Measurements from ENCODE around the gene DSTYK.

DSTYK gene, protein sequence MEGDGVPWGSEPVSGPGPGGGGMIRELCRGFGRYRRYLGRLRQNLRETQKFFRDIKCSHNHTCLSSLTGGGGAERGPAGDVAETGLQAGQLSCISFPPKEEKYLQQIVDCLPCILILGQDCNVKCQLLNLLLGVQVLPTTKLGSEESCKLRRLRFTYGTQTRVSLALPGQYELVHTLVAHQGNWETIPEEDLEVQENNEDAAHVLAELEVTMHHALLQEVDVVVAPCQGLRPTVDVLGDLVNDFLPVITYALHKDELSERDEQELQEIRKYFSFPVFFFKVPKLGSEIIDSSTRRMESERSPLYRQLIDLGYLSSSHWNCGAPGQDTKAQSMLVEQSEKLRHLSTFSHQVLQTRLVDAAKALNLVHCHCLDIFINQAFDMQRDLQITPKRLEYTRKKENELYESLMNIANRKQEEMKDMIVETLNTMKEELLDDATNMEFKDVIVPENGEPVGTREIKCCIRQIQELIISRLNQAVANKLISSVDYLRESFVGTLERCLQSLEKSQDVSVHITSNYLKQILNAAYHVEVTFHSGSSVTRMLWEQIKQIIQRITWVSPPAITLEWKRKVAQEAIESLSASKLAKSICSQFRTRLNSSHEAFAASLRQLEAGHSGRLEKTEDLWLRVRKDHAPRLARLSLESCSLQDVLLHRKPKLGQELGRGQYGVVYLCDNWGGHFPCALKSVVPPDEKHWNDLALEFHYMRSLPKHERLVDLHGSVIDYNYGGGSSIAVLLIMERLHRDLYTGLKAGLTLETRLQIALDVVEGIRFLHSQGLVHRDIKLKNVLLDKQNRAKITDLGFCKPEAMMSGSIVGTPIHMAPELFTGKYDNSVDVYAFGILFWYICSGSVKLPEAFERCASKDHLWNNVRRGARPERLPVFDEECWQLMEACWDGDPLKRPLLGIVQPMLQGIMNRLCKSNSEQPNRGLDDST

DNA sequence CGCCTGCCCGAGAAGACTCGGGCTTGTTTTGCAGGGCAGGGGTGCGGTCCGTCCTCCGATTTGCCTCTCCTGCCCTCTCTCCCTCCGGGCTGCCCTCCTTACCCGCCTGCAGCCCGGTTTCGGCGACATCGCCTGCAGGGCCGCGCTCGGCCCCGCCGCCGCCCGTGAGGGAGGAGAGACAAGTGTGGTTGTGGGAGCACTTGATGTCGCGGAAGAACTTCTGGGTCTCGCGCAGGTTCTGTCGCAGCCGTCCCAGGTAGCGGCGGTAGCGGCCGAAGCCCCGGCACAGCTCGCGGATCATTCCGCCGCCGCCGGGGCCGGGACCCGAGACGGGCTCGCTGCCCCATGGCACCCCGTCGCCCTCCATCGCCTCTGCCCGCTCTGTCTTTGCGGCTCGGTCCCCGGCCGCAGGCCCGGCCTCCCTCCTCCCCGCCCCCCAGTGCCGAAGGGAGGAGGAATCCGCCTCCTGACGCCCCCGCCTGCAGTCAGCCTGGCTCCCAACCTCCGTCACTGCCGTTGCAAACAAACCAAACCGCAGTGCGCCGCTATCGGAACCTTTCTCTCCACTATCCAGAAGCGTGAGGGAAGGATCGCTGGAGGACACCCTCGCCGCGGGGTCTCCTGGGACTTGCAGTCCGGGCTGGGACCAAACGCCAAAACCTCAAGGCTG, at the start of gene DSTYK:
TSS of gene DSTYK (minus strand) at position 534 of the 670 bp plus-strand sequence. CDS start at position 367, 167 bp downstream.
- DNase-seq: peak; percentile 96

DNA sequence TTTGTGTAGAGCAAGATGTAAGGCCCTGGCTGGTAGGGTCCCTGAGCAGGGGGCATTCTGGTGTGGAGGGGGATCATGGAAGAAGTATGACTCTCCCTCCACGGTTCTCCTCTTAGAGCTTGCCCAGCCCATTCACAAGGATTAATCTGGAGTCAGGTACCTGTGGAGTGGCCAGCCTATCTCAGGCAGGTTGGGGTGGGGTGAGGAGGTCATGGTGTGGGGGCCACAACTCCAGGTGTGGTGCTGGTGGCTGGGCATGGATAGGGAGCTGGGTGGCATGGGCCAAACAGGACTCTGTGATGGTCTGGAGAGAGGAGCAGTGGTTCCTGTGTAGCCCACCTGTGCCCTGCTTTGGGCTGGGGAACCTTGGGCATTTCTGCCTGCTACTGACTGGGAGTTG, 48.5 kb upstream of the DSTYK start:
- DNase-seq: no peak

DNA sequence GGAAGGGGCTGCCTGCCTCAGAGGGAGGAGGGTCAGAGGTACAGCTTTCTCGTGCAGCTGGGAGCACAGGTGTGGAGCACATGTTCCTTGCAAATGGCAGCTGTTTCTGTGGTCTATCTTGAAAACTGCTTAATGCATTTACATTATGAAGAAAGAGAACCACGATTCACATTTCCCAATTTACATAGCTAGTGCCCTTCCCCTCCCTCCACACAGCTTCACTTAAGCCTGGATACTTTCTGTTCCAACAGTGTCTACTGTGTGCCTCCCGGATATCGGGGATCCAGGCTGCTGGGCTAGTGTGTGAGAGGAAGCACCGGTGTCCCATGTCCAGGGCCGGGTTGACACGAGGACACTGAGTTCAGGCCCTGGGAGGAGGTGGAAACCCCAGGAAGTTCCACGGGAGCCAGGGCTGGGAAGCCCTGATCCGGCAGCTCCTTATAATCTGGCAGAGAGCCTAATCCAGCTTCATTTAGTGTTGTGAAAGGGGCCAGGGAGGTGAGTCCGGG, 47.9 kb upstream of the DSTYK start:
- DNase-seq: no peak

DNA sequence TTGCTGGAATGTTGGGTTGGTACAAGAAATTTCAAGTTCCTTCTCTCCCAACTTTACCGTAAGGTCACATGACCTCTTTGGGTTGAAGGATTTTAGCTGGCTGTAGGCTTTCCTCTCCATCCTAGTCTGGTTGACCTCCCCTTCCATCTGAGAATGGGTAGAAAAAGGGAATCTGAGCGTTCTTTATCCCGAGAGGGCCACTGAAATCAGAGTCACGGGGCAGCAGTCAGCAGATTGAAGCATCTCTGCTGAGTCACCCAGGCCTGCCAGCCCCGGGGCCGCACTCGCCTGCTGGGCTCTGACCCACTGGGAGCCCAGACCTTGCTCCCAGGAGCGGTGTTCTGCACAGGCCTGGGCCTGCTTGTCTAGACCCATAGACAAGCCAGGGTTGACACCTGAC, 47.2 kb upstream of the DSTYK start:
- DNase-seq: no peak

DNA sequence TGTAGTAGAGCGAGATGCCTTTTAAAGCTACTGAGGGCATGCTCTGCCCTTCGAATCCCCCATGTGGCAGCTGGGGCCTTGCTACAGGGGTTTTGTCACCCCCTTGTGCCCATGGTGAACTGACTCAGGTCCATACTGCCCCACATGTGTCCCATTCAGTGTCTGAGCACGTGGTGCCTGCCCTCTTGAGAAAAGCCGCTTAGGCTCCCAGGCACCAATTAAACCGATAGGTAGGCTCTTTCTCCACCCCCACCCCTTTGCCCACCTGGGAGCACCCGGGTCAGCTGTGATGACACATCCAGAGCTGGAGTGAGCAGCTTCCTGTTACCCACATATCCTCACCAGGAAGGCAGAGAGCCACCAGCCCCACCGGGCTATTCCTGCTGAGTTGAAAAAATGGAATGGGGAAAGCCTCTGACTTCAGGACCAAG, 46.8 kb upstream of the DSTYK start:
- no peak for DNase-seq

DNA sequence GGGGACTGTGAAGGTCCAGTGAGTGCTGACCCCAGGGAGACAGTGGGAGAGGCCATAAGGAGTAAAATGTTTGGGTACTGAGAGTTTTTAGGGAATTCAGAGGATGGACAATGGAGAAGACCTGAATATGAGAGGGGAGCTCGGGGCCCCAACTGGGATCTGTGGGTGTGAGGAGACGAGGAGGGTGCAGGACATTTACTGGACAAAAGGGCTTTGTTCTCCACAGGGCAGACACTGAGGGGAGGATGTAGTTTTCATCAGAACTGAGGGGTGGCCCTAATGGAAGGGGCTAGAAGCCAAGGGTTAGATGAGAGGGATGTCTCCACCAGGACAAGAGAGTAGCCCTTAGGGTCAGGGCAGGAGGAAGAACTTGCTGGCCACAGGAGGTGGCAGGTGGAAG, 46.2 kb upstream of the DSTYK start:
- DNase-seq: no peak

DNA sequence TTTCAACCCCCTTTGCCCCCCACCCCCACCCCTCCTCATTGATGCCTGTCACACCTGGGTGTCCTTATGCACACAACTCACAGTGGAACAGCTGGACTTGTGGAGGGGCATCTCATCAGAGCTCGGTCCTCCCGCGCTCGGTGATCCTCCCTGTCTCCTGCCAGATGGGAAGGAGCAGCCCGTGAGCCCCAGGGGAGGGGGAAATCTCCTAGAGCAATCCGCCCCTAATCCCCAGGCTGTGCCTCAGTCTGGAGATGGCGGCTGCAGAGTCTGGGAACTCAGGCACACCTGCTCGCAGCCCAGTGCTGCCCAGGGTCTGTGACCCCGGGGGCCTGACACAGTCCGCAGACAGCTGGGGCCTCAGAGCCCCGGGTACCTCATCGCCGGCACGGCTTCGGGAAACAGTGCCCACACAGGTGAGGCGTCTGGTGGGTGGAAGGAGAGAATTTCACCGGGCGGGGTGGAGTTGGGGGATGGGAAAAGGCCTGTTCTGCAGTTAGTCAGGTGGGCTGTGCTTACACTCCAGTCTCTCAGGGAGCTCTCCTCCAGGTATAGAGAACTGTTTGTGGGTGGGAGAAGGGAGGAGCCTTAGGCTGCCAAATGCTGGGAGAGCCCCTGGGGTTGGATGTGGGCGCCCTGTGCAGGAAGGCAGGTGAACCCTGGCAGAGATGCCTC, 45.6 kb upstream of the DSTYK start:
- DNase-seq: no peak

DNA sequence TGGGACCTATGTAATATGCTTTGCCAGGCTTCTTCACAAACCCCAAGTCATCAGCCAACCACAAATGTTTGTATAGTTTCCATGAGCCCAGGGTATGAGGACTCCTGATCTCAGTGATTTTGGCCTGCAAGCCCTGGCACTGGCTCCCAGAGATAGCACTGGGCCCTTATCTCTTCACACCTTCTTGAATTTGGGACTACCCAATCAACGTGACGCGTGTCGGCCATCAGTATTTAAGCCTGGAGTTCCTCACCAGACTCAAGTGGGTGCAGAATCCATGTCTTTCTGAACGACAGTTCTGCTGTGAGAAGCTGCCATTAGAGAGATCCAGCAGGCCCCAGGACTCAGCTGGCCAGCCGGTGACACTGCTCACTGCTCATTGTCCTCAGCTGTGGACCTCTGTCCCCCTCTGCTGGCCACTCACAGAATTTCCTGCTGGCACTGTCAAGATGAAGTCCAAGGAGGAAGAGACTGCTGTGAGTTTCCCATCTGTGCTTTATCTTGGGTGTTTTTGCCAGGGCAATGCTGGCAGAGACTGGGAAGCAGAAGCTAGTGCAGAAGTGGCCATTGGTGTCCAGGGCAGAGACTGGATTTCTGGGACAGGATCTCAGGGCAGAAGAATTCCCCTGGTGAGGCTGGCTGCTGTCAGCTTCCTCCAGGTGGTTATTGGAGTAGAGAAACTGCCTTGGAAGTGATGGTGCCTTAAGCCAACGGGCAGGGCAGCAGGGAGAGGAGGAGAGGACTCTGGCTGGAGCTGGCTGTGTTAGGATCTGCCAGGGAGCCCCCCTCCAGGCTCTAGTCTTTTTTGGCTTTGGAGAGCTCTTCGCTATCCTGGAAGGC, 44.7 kb upstream of the DSTYK start:
- DNase-seq: peak; percentile 93

DNA sequence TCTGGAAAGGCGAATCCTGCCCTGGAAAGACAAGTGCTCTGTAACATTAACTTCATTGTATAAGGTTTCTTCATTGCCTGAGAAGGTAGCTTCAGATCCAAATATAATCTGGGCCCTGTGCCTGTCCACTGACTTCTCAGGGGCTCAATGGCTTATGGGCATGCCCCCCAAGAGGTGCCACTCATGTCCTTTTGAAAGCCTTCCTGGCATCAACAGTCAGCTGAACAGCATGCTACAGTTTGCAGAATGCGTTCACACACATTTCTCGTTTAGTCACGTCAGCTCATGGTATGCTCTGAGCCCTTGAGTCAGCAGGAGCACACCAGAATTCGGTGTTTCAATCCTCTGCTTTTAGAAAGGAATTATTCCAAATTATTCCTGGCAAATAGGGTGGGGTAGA, 40.1 kb upstream of the DSTYK start:
- no peak for DNase-seq

DNA sequence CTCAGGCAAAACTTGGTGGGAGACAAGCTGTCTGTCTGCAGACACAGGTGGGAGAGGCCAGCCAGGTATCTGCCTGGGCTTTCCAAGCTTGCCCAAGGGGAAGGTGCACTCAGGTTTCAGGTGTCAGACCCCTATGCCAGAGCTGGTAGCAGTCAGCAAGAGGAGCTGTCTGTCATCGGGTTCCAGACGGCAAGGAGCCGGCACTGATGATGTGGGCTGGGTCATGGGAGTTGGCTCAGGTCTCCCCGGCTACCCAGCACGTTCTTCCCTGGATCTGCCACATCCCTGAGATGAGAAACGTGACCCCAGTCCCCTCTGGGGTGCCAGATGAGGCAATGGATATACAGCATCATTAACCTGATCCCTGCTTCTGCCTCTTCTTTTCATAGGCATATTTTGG, 39.2 kb upstream of the DSTYK start:
- no peak for DNase-seq

DNA sequence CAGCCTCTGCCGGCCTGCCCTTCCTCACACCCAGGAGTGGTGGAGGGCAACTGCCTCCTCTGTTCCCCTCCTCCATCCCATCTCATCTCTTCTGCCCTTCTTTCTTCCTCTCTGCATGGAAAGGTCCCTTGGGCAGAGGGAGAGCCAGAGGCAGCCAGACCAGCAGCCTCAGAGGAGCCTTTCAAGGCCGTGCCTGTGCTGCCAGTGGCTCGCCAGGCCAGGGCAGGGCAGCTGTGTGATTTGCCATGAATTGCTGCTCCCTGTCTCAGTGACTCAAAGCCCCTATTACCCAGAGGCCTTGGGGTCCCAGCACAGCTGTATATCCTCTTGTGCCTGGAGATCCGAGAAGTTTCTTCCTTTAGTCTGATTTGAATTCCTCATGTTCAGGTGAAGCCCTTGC, 38.1 kb upstream of the DSTYK start:
- DNase-seq: no peak

DNA sequence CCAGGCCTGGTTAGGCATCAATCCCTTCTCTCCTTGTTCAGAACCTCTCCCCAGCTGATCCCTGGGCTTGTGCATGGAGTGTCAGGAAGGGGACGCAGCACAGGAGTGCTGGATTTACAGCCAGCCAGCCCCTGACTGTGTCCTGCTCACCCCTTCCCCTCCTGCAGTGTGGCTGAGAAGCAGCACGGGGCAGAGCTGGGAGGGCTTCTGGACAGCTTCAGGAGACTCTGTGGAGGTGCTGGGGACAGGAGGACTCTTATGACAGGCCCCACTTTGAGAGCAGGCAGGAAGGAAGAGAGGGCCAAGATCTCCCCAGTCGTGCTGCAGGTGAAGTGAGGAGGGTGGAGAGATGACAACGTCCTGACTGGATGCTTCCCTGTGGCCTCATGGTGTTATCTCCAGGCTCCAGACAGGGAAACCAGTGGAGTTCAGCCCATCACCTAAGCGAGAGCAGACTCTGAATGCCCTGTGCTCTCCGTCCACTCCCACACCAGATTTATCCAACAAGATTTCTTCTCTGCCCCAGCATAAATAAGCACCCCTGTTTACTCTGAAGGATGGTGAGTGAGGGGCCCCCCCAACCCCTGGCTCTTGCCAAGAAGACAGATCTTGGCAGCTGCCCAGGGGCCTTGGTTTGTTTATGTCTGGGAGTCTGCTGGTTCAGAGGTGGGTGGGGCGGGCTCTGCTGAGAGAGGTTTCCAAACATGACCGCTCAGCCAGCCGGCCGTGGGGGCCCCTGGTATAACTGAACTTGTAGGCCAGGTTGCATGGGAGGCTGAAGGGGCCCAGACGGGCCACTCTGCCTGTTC, 37.5 kb upstream of the DSTYK start:
- DNase-seq: peak; percentile 78

DNA sequence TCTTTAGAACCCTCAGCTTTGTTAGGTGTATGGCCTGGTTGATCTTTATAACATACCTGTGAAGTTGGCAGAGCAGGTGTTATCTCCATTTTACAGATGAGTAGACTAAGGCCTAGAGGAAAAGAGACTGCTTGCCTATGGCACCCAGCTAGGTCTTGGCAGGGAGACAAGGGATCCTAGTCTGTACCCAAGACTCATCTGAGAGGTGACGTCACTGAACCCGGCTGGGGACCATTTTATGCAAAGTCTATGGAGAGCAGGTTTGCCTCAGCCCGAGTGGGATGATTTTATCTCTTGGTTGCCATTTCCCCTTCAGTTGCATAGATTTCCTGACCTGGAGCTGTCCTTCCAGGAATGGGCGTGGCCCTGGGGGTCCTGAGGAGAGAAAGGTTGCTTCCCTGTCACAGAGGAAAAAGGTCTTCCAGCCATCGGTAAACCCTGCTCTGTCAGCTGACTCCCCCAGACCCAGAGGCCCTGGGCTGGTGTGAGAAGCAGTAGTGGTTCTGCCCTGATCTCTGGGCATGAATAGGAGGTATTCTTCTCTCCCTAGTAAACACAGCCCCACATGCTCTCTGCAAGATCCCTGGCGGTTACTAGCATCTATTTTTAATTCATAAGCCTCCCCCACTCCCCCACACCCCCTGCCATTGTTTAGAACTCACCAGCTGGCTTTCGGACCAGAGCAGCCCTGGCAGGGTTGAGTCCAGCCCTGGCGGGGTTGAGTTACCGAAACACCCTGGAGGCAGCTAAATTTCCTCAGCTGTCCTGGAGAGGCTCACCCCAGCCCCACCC, 35.8 kb upstream of the DSTYK start:
- DNase-seq: peak; percentile 76

DNA sequence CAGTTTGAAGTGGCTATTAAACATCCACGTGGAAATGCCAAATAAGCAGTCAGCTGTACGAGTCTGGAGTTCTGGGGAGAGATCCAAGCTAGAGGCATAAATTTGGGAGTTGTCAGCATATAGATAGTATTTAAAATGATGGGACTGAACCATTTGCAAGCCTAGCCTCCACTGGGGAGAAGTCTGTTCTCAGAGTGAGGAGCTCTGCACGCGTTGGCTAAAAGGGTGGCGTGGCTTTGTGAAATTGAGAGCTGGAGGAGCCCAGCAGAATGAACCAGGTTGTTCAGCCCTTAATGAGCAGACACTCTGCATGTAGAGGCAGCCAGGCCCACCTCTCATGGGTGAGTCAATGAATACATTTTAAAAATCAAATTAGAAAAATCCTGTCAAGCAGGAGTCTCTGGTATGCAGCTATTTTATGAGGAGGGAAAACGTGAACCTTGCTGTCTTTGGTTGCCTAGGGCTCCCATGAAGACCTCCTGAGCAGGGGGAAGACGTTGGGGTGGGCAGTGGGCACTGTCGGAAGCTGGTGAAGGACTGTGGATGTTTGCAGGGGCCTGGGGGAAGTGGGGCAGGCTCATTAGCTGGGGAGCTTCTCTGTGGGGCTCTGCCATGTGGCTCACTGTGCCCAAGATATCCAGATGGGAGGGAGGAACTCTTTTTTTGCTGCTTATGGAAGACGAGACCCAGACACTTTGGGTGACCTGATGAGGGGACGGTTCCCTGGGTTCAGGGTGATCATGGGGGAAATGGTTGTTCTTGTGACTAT, 35.0 kb upstream of the DSTYK start:
- DNase-seq: no peak

DNA sequence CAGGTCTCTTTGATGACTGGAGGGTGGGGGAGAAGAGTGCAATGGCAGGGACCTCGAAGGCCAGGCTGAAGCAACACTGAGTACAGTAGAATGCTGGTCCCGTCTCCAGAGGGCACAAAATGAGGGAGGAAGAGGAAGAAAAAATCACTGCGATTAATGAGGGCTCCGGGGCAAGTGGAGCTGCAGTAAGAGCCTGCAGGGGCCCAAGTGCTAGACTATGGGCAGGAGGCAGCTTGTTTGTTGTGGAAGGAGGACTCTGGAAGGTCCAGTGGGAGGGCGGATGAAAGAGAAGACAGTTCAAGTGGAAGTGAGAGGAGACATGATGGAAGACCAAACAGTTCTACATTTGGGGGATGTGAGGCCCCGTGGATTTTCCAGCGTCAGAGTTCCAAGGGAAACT, 33.6 kb upstream of the DSTYK start:
- DNase-seq: no peak

DNA sequence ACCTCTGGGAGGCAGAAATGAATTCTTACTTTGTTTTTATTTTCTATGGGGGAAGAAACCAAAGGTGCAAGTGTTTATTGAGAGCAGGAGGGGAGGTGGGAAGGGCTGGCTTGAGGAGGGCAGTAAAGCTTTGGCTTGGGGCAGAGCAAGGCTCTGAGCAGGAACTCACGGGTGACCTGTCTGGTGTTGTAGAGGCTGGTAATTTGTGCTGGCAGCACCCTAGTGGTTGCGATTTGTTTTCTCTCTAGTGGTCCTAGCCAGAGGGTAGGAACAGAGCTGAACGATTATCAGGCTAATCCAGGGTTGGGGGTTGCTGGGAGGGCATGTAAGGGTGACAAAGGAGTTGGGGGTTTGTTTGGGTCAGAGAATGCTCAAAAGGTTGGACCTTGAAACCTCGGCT, 32.9 kb upstream of the DSTYK start:
- DNase-seq: no peak

DNA sequence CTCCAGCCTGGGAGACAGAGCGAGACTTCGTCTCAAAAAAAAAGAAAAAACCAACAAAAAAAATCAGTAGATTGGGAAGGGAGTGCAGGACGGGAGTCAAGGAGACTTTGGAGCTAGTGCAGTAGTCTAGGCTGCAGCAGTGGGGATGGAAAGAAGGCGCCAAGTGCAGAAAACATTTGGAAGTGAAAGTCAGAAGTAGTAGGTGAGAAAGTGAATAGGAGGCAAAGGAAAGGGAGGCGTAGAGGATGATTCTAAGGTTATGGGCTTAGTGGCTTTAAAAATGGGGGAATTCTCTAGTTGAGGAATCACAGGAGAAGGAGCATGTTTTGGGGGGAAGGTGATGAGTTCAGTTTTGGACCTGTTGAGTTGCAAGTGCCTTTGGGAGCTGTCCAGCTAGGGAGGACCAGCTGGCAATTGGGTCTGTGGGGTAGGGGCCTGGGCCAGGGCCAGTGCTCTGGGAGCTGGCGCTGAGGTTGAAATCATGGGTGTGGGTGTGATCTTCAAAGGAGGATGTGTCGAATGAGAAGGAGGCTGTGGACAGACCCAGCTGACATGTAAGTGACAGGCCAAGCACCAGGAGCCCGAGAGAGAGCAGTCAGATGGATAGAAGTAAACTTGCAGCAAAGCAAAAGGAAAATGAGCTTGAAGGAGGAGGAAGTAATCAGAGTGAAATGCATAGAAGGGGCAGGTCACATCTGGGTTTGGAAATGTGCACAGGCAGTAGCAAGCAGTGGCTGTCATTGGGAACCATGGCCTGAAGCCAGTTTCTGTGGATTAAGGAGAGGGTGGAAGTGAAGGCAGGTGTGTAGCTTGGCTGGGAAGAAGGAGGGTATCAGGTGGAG, 32.1 kb upstream of the DSTYK start:
- DNase-seq: no peak
